GM12892 (cell line): ENCODE data around the gene AUNIP.

Experiments
- POLR2A ChIP-seq: IDR thresholded peaks from 2 replicates; pipeline ENCODE4 v1.6.1; 2011; ENCODE audit warnings: low read depth, low read length, control low read depth
- POLR2AphosphoS5 ChIP-seq: IDR thresholded peaks from 2 replicates; pipeline ENCODE4 v1.6.1; 2011; ENCODE audit warnings: low read depth, low read length, control low read depth
- TAF1 ChIP-seq: IDR thresholded peaks from 2 replicates; pipeline ENCODE4 v1.6.1; 2011; ENCODE audit warnings: low read depth, mild to moderate bottlenecking, control low read depth, low read length, borderline replicate concordance

- TF ChIP-seq TAF1 (no peak), POLR2AphosphoS5 (no peak), POLR2A (no peak)
Observed at GRCh38 chr1:25871086-25871703, 11.9 kb upstream of the AUNIP start.
